Fibroblast of peridontal ligament (primary cell): ENCODE measurements around the gene PSMF1.
A peak's percentile ranks its signal among the peaks of the same experiment; 100 is the strongest.

Source experiments
- DNase-seq: peaks from one replicate; pipeline ENCODE4 v3.0.0-alpha.2; 2010; ENCODE audit errors: extremely low read depth

Gene PSMF1

DNA sequence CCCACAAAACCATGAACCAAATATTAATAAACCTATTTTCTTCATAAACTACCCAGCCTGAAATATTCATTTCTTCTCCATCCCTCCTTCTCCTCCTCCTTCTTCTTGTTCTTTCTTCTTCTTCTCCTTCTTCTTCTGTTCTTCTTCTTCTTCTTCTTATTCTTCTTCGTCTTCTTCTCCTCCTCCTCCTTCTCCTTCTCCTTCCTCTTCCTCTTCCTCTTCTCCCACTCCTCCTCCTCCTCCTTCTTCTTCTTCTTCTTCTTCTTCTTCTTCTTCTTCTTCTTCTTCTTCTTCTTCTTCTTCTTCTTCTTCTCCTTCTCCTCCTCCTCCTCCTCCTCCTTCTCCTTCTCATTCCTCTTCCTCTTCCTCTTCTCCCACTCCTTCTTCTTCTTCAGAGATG, 71.4 kb downstream of the PSMF1 start:
- no peak for DNase-seq

DNA sequence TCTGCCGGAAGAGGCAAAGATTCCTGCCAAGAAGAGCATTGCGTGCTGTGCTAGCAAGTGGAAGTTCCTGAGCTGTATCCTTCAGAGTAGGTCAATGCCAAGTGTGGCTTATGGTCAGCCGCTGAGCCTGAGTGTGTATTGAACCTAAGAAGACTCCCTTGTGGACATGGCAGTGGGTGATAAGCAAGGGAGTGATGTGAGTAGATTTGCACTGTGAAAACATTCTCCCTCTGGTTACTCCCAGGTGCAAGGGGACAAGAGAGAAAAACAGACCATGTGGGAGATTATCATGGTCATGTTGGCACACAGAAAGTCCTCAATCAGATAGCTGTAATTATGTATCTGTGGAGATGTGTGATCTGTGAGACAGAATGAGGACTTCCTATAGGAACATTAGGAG, 72.4 kb downstream of the PSMF1 start:
- no peak for DNase-seq

DNA sequence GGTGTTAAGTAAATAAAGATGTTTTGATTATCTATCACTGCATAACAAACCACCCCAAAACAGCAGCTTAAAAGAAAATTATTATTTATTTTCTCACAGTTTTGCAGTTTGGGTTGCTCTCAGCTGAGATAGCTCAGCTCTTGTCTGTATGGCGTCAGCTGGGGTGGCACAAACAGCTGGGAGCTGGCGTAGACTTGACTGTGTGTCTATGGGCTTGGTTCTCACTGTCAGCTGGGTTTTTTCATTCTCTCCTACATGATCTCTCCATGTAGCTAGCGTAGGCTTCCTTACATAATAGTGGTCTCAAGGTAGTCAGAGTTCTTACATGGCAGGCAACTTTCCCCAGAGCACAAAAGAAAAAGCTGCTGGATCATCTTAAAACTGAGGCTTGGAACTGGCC, 72.9 kb downstream of the PSMF1 start:
- DNase-seq: no peak

GRCh38 chr20:1195226-1195625, 76.8 kb downstream of the PSMF1 start:
- no peak for DNase-seq

DNA sequence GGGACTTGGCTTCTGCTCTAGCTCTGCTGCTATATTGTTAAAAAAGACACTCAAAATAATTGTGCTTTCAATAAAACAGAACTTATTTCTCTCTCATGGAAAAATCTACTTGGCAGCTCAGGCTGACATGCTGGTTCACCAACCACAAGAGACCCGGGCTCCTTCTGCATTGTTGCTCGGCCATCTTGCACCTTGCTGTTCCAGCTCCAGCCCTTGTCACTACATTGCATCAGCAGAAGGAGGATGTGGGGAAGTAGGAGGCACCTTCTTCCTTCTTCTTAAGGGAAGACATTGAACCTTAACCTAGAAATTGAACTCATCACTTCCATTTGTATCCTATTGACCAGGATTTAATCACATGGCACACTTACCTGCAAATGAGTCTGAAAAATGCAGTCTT, 78.2 kb downstream of the PSMF1 start:
- DNase-seq: no peak

DNA sequence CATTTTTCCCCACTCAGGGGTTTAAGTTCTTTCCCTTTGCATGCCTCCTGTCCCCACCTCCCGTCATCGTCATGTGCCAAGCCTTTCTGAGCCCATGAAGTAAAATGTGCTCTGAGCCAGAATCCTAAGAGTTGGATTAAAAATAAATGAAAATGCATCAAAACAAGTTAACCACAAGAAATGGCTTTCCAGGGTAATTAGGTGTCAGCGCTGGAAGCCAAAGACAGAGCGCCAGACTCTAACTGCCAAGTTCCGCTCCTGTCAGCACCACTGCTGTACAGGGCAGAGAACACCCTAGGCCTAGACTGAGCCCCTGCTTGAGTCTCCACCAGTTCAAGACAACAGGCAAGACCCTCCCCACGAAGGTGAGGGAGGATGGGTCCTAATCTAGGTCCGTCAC, 79.4 kb downstream of the PSMF1 start:
- DNase-seq: no peak

DNA sequence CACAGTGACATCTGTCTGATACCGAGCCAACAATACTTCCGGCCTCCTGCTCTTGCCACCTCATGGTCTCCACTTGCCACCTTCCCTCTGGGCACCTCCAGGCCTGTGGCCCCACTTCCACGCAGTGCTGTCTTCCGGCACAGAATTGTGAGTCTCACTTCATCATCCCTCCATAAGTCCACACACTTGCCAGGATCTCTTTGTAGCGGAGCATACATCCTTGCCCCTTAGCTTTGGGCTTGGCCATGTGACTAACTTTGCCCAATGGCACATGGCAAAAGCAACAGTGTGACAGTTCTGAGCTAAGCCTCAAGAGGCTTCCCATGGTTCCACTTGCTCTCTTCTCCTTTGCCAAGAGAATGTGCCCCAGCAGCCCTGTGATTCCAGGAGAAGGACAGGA, 80.3 kb downstream of the PSMF1 start:
- DNase-seq: no peak

GRCh38 chr20:1199212-1199873, 80.9 kb downstream of the PSMF1 start:
- no peak for DNase-seq

GRCh38 chr20:1199964-1200363, 81.6 kb downstream of the PSMF1 start:
- no peak for DNase-seq

GRCh38 chr20:1202762-1203504, 84.5 kb downstream of the PSMF1 start, which contains the start of gene C20orf202:
Gene C20orf202 (plus strand): TSS chr20:1203454. CDS start chr20:1203586, 132 bp downstream.
- DNase-seq: no peak

DNA sequence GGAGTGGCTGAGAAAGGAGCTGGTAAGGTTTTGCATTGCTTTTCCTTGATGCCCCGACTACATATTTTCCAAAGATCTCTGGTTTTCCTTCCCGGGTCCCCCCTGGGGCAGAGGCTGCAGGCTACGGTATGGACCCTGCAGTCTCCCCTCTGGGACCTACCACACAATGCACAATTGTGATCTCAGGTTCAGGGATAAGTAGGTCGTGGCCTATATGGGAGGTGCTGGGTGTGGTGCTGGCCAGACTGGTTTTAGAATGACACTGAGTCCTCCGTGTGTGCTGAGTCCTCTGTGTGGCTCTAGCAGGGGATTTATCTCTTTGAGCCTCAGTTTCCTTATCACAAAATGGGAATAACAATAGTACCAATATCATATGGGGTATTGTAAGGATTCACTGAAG, 85.2 kb downstream of the PSMF1 start:
- DNase-seq: no peak

DNA sequence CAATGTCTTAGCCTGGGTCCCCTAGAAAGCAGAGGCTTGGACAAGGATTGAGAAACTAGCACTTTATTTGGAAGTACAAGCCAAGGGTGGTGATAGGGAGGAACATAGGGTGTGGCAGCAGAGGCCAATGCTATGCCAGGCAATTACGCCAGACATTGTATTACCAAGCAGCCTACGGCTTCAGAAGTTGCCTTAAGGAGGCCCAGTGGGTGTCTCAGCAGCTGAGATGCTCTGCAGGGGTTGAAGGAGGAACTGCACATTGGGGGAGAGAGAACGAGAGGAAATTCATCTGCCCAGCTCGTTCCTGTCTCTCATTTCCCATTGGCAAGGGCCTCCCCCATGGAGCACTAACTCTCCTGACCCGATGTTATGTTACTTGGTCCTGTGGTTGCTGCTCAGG, 85.7 kb downstream of the PSMF1 start:
- DNase-seq: no peak

- DNase-seq: no peak
Measured at GRCh38 chr20:1204576-1204975, 86.2 kb downstream of the PSMF1 start.

DNA sequence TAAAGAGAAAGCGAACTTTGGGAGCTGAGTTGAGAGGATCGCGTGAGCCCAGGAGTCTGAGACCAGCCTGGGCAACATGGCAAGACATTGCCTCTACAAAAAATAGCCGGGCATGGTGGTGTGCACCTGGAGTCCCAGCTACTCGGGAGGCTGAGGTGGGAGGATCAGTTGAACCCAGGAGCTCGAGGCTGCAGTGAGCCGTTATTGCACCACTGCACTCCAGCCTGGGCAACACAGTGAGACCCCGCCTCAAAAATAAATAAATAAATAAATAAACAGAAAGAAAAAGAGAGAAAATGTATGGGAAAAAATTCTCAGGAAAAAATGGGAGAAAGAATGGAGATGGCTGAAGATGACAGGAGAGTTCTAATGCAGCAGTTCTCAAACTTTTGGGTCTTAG, 87.4 kb downstream of the PSMF1 start:
- no peak for DNase-seq

DNA sequence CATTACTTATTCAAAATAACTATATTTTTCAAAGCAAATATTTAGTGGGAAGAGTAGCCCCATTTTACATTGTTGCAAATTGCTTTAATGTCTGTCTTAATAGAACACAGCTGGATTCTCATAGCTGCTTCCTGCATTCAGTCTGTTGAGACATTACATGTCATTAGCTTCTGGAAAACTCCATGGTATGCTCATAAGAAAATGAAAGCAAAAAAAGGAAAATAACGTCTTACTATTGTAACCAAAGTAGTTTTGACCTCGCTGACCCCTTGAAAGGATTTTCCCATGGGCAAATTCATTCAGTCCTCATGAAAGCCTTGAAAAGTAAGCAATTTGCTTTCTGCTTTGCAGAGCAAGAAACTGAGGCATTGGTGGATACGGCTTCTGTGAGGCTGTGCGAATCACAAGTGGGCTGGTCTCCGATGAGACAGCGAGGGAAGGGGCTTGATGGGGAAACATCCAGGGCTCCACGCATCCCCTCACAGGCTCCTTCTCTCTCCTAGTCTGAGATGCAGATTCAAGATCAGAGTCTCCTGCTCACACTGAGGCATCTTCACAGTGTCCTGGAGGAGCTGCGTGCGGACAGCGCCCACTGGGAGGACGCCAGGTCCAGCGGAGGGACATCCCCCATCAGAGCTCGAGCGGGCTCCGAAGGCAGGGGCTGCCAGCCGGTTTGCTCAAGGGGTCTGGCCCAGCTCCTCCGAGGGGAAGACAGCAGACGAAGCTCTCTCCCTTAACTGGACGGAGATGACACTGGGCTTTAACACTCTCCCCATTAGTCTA, 88.2 kb downstream of the PSMF1 start:
- DNase-seq: peak; percentile 31

GRCh38 chr20:1207293-1207878, 89.0 kb downstream of the PSMF1 start:
- DNase-seq: no peak

DNA sequence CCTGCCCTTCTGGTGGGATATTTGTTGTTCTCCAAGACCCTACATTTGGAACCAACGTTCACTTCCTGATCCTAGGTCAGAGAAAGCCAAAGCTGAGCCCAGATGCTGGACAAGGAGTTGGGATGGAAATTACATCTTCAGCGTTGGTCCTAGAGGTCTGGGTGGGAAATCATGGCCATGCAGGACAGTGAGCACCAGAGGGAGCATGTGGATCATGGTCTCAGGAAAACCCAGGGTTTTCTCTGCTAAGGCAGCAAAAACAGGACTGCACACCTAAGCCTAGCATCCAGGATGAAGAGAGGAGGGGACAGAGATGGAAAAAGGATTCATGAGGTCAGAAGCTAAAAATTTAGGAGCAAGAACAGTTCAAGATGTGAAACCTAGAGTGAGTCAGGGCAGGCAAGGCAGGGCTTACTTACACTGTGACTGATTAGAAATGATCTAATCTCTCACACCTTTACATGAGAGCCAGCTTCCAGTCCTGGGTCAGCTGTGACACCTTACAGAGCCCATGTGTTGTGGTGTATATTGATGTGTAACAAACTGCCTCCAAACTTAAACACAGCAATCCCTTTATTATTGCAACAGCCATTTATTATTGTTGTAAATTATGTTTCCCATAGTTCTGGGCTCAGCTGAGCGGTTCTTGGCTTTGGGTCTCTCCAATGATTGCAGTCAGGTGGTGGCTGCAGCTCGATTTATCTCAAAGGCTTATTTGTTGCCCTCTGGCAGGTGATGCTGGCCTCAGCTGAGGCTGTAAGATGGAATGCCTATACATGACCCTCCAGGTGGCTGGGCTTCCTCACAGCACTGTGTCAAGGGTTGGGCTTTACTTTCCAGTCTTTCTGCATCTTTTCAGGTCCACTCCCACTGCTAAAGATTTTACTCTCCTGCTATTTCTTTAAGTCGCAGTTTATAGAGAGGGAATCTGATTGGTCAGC, 91.3 kb downstream of the PSMF1 start:
- DNase-seq: peak; percentile 14

GRCh38 chr20:1210501-1210900, 92.1 kb downstream of the PSMF1 start:
- DNase-seq: no peak

- DNase-seq: no peak
Measured at GRCh38 chr20:1212023-1212422, 93.6 kb downstream of the PSMF1 start.

GRCh38 chr20:1212607-1213396, 94.4 kb downstream of the PSMF1 start:
- peak; percentile 73 for DNase-seq
